GM19238 (cell line): Measurements from ENCODE around the gene NEURL4.

Experiments
- DNase-seq: peaks from one replicate; pipeline ENCODE4 v3.0.0; 2011; ENCODE audit warnings: low spot score; ENCODE audit not compliant: insufficient read length

NEURL4 gene

DNA sequence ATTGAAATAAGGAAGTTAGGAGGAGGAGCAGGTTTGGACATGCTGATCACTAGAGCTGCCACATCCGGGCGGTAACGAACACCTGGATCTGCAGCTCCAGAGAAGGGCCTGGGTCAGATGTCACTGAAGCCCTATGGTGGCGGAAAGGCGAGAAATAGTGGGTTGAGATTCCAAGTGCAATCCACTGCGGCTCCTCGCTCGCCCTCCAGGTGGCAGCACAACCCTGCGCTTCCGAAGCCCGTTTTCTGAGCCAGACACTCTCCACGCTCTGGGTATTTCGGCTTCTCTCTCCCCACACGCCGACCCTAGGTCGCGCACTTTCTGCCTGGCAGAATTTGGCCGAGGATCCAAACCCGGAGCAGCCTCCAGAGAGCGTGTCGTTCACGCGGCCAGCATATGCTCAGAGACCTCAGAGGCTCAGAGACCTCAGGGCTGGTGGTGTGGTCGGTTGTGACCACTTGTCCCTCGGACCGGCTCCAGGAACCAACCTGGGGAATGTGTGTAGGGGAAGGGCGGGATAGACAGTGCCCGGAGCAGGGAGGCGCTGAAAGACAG is 48.5 kb downstream of the NEURL4 start:
- DNase-seq, result peak; percentile 89

DNA sequence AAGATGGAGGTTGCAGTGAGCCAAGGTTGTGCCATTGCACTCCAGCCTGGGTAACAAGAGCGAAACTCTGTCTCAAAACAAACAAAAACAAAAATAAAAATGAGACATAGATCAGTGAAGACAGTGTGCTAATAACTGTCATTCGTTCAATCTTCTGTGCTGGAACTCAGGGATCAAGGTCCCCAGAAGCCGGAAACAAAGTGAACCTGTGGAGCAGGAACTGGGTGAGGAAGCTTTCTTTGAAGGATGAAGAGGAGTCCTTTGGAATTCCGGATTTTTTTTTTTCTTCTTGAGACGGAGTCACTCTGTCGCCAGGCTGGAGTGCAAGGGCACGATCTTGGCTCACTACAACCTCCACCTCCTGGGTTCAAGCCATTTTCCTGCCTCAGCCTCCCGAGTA is 49.7 kb downstream of the NEURL4 start:
- no peak for DNase-seq

DNA sequence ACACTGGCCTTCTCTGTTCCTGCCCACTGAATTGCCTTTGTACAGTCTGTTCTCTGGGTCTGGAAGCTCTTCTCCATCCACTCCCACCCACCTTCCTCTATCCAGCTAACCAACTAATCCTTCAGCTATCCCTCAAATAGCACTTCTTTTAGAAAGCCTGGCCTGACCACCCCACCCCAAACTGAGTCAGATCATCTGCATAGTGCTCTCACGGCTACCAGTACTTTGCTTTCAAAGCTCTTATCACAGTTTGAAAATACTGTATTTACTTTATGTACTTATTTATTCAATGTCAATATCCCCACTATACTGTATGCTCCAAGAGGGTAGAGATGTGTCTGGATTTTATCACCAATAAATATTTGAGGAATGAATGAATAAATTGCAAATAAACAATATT is 62.4 kb downstream of the NEURL4 start:
- DNase-seq, result no peak
